Measurements from ENCODE around the gene AGR2. TPM values are rescaled to one million over a fixed set of nuclear protein-coding genes. Genes with fewer than 3 reads are reported as not detected.

AGR2 gene
- total RNA-seq, 1 donor from 2014 or later = not detected

- Mint-ChIP-seq H3K9me3 (no peaks in the 10 kb centered on the region), H3K27ac (ENCODE audit: unreplicated experiment) (no peak overlapping the region), H3K4me1 (no peaks in the 10 kb centered on the region), H3K36me3 (ENCODE audit: low read depth) (no peaks in the 10 kb centered on the region), H3K4me3 (no peak overlapping the region), H3K27me3 (ENCODE audit: low read depth) (no peaks in the 10 kb centered on the region)
- no peak for DNase-seq (ENCODE audit: low read depth, low spot score)
- TF ChIP-seq CTCF (conservative IDR thresholded peaks at IDR 0.05) = no peak
These were observed 26.3 kb downstream of the AGR2 start for GRCh38 chr7:16778476-16778875.

- DNase-seq (ENCODE audit: low read depth, low spot score) = no peak
- Mint-ChIP-seq H3K27ac (ENCODE audit: unreplicated experiment) (no peak overlapping the region), H3K27me3 (ENCODE audit: low read depth) (no peaks in the 10 kb centered on the region), H3K4me1 (no peaks in the 10 kb centered on the region), H3K9me3 (no peaks in the 10 kb centered on the region), H3K36me3 (ENCODE audit: low read depth) (no peaks in the 10 kb centered on the region), H3K4me3 (no peak overlapping the region)
- no peak for TF ChIP-seq CTCF (conservative IDR thresholded peaks at IDR 0.05)
These were observed 28.7 kb downstream of the AGR2 start for GRCh38 chr7:16776053-16776452.

- Mint-ChIP-seq H3K27me3 (ENCODE audit: low read depth) (no peaks in the 10 kb centered on the region), H3K27ac (ENCODE audit: unreplicated experiment) (no peak overlapping the region), H3K4me3 (no peak overlapping the region), H3K36me3 (ENCODE audit: low read depth) (peaks cover 3% of the 10 kb centered on the region), H3K4me1 (peaks cover 8% of the 10 kb centered on the region), H3K9me3 (no peaks in the 10 kb centered on the region)
- DNase-seq (ENCODE audit: low read depth, low spot score) = no peak
- TF ChIP-seq CTCF (conservative IDR thresholded peaks at IDR 0.05) = no peak
These were observed 29.8 kb downstream of the AGR2 start for GRCh38 chr7:16774986-16775385.

- Mint-ChIP-seq H3K27me3 (ENCODE audit: low read depth) (no peaks in the 10 kb centered on the region), H3K27ac (ENCODE audit: unreplicated experiment) (no peak overlapping the region), H3K9me3 (no peaks in the 10 kb centered on the region), H3K36me3 (ENCODE audit: low read depth) (peaks cover 3% of the 10 kb centered on the region), H3K4me3 (no peak overlapping the region), H3K4me1 (peaks cover 8% of the 10 kb centered on the region)
- no peak for DNase-seq (ENCODE audit: low read depth, low spot score)
- no peak for TF ChIP-seq CTCF (conservative IDR thresholded peaks at IDR 0.05)
These were observed 30.5 kb downstream of the AGR2 start for GRCh38 chr7:16774294-16774693.

- H3K27ac Mint-ChIP-seq (ENCODE audit: unreplicated experiment) = no peak overlapping the region
- H3K36me3 Mint-ChIP-seq (ENCODE audit: low read depth) = peaks cover 3% of the 10 kb centered on the region
- no peak for TF ChIP-seq CTCF (conservative IDR thresholded peaks at IDR 0.05)
- H3K4me3 Mint-ChIP-seq = no peak overlapping the region
- H3K4me1 Mint-ChIP-seq = peaks cover 8% of the 10 kb centered on the region
- H3K9me3 Mint-ChIP-seq = no peaks in the 10 kb centered on the region
- no peaks in the 10 kb centered on the region for H3K27me3 Mint-ChIP-seq (ENCODE audit: low read depth)
- no peak for DNase-seq (ENCODE audit: low read depth, low spot score)
These were observed 30.9 kb downstream of the AGR2 start for GRCh38 chr7:16773884-16774283.

GRCh38 chr7:16773326-16773725 is 31.5 kb downstream of the AGR2 start:
- DNase-seq (ENCODE audit: low read depth, low spot score) = no peak
- H3K27ac Mint-ChIP-seq (ENCODE audit: unreplicated experiment) = no peak overlapping the region
- peaks cover 8% of the 10 kb centered on the region for H3K4me1 Mint-ChIP-seq
- H3K27me3 Mint-ChIP-seq (ENCODE audit: low read depth) = no peaks in the 10 kb centered on the region
- TF ChIP-seq CTCF (conservative IDR thresholded peaks at IDR 0.05) = no peak
- H3K9me3 Mint-ChIP-seq = no peaks in the 10 kb centered on the region
- peaks cover 3% of the 10 kb centered on the region for H3K36me3 Mint-ChIP-seq (ENCODE audit: low read depth)
- H3K4me3 Mint-ChIP-seq = no peak overlapping the region
